ENCODE data around the gene PSMB7. TPM values are rescaled to one million over a fixed set of nuclear protein-coding genes. Genes with fewer than 3 reads are reported as not detected.

PSMB7 gene
- total RNA-seq, 2 experiments from 2014 or later, result 164 to 186 TPM

GRCh38 chr9:124327491-124327890 lies 87.8 kb downstream of the PSMB7 start:
- H3K36me3 ChIP-seq (ENCODE audit: insufficient read depth, low read length), result no peaks in the 10 kb centered on the region
- BruUV-seq (replicated peaks), result no TSS peak
- no peak overlapping the region for H2AFZ ChIP-seq (ENCODE audit: low read length)
- POLR2A ChIA-PET, result interaction anchor here (0.7 kb wide), 1 partner anchor 9 kb away, joined by 3 read pairs; no protein-coding TSS in a partner anchor
- CTCF ChIA-PET (ENCODE audit: unreplicated experiment), result no interaction called here
- H3K27ac ChIP-seq (ENCODE audit: low read depth, low read length, poor library complexity, severe bottlenecking), result no peak overlapping the region
- H4K20me1 ChIP-seq (ENCODE audit: insufficient read depth, low read length), result no peaks in the 10 kb centered on the region
- no peaks in the 10 kb centered on the region for H3K9me3 ChIP-seq (ENCODE audit: low read length)
- no peaks in the 10 kb centered on the region for H3K9me2 ChIP-seq (ENCODE audit: insufficient read depth, low read length)
- H3K4me2 ChIP-seq (ENCODE audit: low read length), result no peak overlapping the region
- no peak for DNase-seq (ENCODE audit: low spot score)
- no peak overlapping the region for H3K4me3 ChIP-seq (ENCODE audit: low read depth, low read length, poor library complexity, severe bottlenecking)
- no peaks in the 10 kb centered on the region for H3K79me2 ChIP-seq (ENCODE audit: insufficient read depth, low read depth, low read length)
- intact Hi-C loops (cut with micrococcal nuclease; ENCODE audit: unreplicated experiment), result no loop called here
- no peaks in the 10 kb centered on the region for H3K4me1 ChIP-seq (ENCODE audit: insufficient read depth, low read length, poor library complexity, severe bottlenecking)
- TF ChIP-seq EZH2phosphoT487 (IDR thresholded peaks at IDR 0.05; ENCODE audit: borderline replicate concordance, low read depth, low read length), result no peak
- TF ChIP-seq, protein P1, sequence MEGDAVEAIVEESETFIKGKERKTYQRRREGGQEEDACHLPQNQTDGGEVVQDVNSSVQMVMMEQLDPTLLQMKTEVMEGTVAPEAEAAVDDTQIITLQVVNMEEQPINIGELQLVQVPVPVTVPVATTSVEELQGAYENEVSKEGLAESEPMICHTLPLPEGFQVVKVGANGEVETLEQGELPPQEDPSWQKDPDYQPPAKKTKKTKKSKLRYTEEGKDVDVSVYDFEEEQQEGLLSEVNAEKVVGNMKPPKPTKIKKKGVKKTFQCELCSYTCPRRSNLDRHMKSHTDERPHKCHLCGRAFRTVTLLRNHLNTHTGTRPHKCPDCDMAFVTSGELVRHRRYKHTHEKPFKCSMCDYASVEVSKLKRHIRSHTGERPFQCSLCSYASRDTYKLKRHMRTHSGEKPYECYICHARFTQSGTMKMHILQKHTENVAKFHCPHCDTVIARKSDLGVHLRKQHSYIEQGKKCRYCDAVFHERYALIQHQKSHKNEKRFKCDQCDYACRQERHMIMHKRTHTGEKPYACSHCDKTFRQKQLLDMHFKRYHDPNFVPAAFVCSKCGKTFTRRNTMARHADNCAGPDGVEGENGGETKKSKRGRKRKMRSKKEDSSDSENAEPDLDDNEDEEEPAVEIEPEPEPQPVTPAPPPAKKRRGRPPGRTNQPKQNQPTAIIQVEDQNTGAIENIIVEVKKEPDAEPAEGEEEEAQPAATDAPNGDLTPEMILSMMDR (conservative IDR thresholded peaks at IDR 0.05; ENCODE audit: low read length), result no peak

DNA sequence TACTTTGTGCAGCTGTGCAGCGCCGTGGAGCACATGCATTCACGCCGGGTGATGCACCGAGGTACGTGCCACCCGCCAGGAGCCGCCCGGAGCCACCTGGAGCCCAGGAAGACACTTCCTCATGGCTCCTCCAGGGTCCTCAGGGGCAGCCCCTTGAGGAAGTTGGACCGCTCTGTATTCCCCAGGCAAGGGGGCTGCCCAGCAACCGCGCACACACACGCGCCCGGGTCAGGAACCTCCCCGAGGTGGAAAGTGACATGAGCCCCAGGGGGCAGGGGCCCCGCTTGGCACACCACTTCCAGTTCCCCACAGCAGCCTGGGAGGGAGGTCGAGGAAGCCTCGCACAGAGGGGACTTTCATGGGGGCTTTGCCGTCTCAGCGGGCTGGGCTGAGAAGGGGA lies 88.9 kb downstream of the PSMB7 start:
- H3K27ac ChIP-seq (ENCODE audit: low read depth, low read length, poor library complexity, severe bottlenecking), result no peak overlapping the region
- ChIA-PET POLR2A (no interaction called here), CTCF (ENCODE audit: unreplicated experiment) (no interaction called here)
- no peaks in the 10 kb centered on the region for H3K4me1 ChIP-seq (ENCODE audit: insufficient read depth, low read length, poor library complexity, severe bottlenecking)
- H3K36me3 ChIP-seq (ENCODE audit: insufficient read depth, low read length), result no peaks in the 10 kb centered on the region
- TF ChIP-seq EZH2phosphoT487 (IDR thresholded peaks at IDR 0.05; ENCODE audit: borderline replicate concordance, low read depth, low read length), result no peak
- TF ChIP-seq, protein P1 (conservative IDR thresholded peaks at IDR 0.05; ENCODE audit: low read length), result no peak
- no peak for DNase-seq (ENCODE audit: low spot score)
- no peak overlapping the region for H3K4me2 ChIP-seq (ENCODE audit: low read length)
- no TSS peak for BruUV-seq (replicated peaks)
- H2AFZ ChIP-seq (ENCODE audit: low read length), result no peak overlapping the region
- no peaks in the 10 kb centered on the region for H3K9me2 ChIP-seq (ENCODE audit: insufficient read depth, low read length)
- no peak overlapping the region for H3K4me3 ChIP-seq (ENCODE audit: low read depth, low read length, poor library complexity, severe bottlenecking)
- H3K79me2 ChIP-seq (ENCODE audit: insufficient read depth, low read depth, low read length), result no peaks in the 10 kb centered on the region
- no peaks in the 10 kb centered on the region for H4K20me1 ChIP-seq (ENCODE audit: insufficient read depth, low read length)
- intact Hi-C loops (cut with micrococcal nuclease; ENCODE audit: unreplicated experiment), result no loop called here
- no peaks in the 10 kb centered on the region for H3K9me3 ChIP-seq (ENCODE audit: low read length)

DNA sequence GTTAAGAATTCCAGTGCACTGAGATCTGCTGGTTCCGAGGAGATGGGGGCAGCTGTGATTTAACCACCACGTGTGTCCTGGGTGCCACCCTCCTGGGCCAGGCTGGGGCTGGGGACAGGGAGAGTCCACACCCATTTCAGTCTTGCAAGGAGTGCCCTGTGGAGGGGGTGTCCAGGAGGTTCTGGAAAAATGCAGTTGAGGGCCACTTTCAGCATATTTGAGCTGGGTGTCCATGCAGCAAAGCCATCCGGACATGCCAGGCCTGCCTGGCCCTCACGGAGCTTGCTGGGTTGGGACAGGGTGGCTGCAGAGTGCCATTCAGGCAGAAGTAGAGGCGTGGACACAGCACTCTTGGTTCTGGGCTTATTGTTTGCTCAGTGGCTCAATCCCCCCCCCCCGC lies 89.4 kb downstream of the PSMB7 start:
- Histone ChIP-seq H3K27ac (ENCODE audit: low read depth, low read length, poor library complexity, severe bottlenecking) (no peak overlapping the region), H3K4me2 (ENCODE audit: low read length) (no peak overlapping the region), H3K9me3 (ENCODE audit: low read length) (no peaks in the 10 kb centered on the region), H3K9me2 (ENCODE audit: insufficient read depth, low read length) (no peaks in the 10 kb centered on the region), H4K20me1 (ENCODE audit: insufficient read depth, low read length) (no peaks in the 10 kb centered on the region), H3K36me3 (ENCODE audit: insufficient read depth, low read length) (no peaks in the 10 kb centered on the region), H3K4me3 (ENCODE audit: low read depth, low read length, poor library complexity, severe bottlenecking) (no peak overlapping the region), H2AFZ (ENCODE audit: low read length) (no peak overlapping the region), H3K4me1 (ENCODE audit: insufficient read depth, low read length, poor library complexity, severe bottlenecking) (no peaks in the 10 kb centered on the region), H3K79me2 (ENCODE audit: insufficient read depth, low read depth, low read length) (no peaks in the 10 kb centered on the region)
- intact Hi-C loops (cut with micrococcal nuclease; ENCODE audit: unreplicated experiment), result no loop called here
- no peak for DNase-seq (ENCODE audit: low spot score)
- TF ChIP-seq, protein P1 (conservative IDR thresholded peaks at IDR 0.05; ENCODE audit: low read length), result no peak
- no peak for TF ChIP-seq EZH2phosphoT487 (IDR thresholded peaks at IDR 0.05; ENCODE audit: borderline replicate concordance, low read depth, low read length)
- BruUV-seq (replicated peaks), result no TSS peak
- POLR2A ChIA-PET, result no interaction called here
- CTCF ChIA-PET (ENCODE audit: unreplicated experiment), result no interaction called here
